RWPE1 (cell line): ENCODE data around the gene BTC.

ENCODE experiments used
- CTCF ChIA-PET: fragments of 350-600 bp; sonication (Branson Sonifier 250); formaldehyde crosslinking; extraction: SDS; loops from one replicate; lab custom pipeline; 2021; lab: Yijun Ruan, JAX
- POLR2A ChIA-PET: fragments of 400-600 bp; formaldehyde crosslinking; extraction: SDS; loops from one replicate; lab custom pipeline; 2020; ENCODE audit warnings: antibody characterized with exemption; ENCODE audit not compliant: low non-redundant PET; lab: Yijun Ruan, JAX
- DNase-seq: peaks from one replicate; pipeline ENCODE4 v3.0.0; 2012; ENCODE audit warnings: low spot score
- H3K27ac ChIP-seq: fragments of 450-650 bp; 2 replicates; pipeline ENCODE4 v1.5.1; 2017
- TF ChIP-seq, protein P1 (sequence below): fragments of 450-650 bp; conservative IDR thresholded peaks from 2 replicates; pipeline ENCODE4 v1.5.1; 2017; ENCODE audit warnings: low read depth, mild to moderate bottlenecking

BTC gene

DNA sequence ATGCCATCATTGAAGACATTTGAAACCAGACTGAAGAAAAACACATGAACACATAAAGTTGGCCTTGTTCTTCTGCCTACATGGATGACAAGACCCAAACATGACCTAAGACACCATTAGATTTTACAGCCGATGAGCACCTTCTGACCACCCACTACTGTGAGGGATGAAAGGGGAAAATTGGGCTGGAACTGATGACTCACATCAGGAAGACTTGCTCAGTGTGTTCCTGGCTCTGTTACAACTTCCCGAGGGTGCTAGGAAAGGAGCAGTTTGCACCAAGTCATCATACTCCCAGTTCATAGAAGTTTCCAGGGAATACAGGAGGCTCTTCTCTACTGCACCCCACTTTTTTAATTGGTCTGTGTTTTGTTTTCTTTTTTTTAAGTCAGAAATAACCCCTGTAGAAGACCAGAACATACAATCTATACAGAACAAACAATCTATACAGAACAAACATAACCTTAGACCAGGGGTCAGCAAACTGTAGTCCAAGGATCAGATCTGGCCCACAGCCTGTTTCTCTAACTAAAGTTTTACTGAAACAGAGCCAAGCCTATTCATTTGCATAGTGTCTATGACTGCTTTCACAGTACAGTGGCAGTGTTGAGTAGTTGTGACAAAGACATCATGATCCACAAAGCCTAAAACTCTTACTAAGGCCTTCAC, 25.3 kb downstream of the BTC start:
- TF ChIP-seq, protein P1, sequence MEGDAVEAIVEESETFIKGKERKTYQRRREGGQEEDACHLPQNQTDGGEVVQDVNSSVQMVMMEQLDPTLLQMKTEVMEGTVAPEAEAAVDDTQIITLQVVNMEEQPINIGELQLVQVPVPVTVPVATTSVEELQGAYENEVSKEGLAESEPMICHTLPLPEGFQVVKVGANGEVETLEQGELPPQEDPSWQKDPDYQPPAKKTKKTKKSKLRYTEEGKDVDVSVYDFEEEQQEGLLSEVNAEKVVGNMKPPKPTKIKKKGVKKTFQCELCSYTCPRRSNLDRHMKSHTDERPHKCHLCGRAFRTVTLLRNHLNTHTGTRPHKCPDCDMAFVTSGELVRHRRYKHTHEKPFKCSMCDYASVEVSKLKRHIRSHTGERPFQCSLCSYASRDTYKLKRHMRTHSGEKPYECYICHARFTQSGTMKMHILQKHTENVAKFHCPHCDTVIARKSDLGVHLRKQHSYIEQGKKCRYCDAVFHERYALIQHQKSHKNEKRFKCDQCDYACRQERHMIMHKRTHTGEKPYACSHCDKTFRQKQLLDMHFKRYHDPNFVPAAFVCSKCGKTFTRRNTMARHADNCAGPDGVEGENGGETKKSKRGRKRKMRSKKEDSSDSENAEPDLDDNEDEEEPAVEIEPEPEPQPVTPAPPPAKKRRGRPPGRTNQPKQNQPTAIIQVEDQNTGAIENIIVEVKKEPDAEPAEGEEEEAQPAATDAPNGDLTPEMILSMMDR = no peak
- POLR2A ChIA-PET = no interaction called here
- CTCF ChIA-PET = no interaction called here
- DNase-seq = peak; percentile 29
- H3K27ac ChIP-seq = no peak overlapping the region

DNA sequence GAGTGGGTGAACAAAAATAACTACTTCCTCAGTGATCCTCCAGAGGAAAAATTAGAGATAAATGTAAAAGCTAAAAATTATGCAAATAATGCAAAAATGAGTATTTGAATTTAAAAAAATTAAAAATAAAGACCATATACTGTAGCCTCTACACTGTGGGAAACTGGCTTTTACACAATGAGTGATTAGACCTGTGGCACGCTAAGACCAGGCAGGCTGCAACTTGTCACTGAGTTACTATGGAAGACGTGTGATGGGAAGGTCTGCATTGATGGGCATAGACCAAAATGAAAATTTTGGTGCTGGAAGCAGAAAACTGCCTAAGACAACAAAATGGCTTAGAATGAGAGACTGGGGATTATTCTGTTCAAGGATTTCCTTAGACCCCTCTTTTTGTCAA, 30.2 kb downstream of the BTC start:
- TF ChIP-seq, protein P1 = no peak
- no peak for DNase-seq
- POLR2A ChIA-PET = no interaction called here
- H3K27ac ChIP-seq = no peak overlapping the region
- CTCF ChIA-PET = no interaction called here

DNA sequence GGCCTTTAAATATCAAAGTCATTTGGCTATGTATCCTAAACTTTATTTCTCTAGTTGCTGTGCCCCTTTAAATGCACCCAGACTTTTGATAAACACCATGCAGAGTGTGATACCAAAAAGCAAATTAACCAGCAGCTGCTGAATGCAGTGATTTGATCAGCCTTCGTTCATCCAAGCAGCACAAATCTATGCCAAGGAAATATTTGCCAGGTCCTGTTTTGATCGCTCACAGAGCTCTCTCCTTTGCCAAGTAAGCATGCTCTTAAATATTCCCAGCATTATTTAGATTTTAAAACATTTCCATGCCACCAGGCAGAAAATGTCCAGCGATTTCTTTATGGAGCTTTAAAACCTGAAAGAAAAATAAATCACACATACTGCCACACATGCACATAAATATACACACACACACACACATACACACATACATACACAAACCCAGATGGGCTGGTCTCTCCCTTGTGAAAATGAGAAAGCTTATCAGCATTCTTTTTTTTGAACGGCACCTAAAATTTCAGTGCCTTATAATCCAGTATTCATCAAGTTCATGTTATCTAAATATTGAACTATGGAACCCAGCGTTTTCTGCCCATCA, 35.7 kb downstream of the BTC start:
- no peak overlapping the region for H3K27ac ChIP-seq
- TF ChIP-seq, protein P1 = no peak
- CTCF ChIA-PET = no interaction called here
- DNase-seq = no peak
- POLR2A ChIA-PET = no interaction called here

DNA sequence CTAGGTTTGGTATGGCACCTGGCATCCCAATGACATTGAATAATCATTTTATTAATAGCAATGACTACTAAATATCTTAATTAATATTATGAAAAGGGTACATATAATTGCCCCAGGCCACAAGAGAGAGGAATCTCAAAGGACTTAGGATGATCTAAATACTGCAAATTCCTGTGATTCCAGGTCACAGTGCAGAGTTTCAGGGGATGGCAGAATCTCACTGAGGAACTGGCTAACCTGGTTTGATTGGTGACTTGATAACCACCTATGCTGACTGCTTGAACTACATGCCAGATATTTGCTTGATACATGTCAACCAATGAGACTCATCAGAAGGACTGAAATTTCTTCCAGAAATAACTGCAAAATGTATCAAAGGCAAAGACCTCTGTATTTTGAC, 37.2 kb downstream of the BTC start:
- POLR2A ChIA-PET = no interaction called here
- CTCF ChIA-PET = interaction anchor here (0.6 kb wide), 1 partner anchor 313 kb away, joined by 3 read pairs; no protein-coding TSS in a partner anchor
- TF ChIP-seq, protein P1 = no peak
- DNase-seq = no peak
- no peak overlapping the region for H3K27ac ChIP-seq

DNA sequence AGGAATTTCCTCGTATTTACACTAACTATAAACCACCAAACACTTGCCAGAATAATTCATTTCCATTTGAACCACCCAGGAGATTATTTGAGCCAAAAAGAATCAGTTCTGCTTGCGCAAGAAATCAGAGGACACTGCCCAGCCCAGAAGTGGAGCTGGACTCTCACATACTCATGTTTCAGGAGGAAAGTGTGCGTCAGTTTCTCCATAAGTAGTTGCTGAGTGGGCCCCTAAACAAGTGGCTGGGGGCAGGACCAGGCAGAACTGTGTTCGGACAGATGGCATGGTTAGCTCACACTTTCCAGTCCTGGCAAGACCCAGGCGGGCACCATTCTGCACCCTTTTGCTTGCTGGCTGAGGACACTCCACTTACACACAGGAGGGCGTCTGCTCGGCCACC, 38.8 kb downstream of the BTC start:
- TF ChIP-seq, protein P1 = no peak
- CTCF ChIA-PET = interaction anchor here (0.5 to 0.6 kb wide), 2 partner anchors 679 to 995 kb away, joined by 3 read pairs; no protein-coding TSS in a partner anchor
- no peak overlapping the region for H3K27ac ChIP-seq

DNA sequence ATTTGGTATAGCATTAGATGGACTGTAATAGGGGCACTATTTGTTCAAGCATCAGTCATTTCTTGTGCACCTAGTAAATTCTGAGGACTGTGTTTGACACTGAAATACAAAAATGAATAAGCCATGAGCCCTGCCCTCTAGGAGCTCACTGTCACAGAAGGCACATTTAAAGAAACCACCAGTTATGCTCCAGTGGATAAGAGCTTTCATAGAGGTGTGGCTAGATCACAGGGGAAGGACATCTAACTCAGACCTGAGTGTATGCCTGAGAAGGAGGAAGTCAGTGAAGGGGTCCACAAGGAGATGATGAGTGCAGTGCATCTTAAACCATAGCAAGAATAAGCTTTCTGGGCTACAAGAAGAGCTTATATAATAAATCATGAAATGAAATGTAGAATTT, 40.1 kb downstream of the BTC start:
- ChIA-PET POLR2A (no interaction called here), CTCF (interaction anchor here (0.8 kb wide), 1 partner anchor 635 kb away, joined by 3 read pairs; no protein-coding TSS in a partner anchor)
- DNase-seq = no peak
- TF ChIP-seq, protein P1 = no peak
- no peak overlapping the region for H3K27ac ChIP-seq

More for the DNA sequence above, 38.8 kb downstream of the BTC start:
- no peak for DNase-seq
- POLR2A ChIA-PET = no interaction called here
